ENCODE measurements around the gene WDR82. TPM values are rescaled to one million over a fixed set of nuclear protein-coding genes. Genes with fewer than 3 reads are reported as not detected.

WDR82 gene
- total RNA-seq, 3 donors from 2014 or later (not counting 1 experiment from before 2014, with no cell fraction given) = 108 to 131 (median 109) TPM

- H3K27ac ChIP-seq (ENCODE audit: low read length) = no peak overlapping the region
- no peak overlapping the region for H3K4me3 Mint-ChIP-seq
- H3K27me3 Mint-ChIP-seq (ENCODE audit: low read depth in 2 of 2) = no peaks in the 10 kb centered on the region
- H3K9me3 ChIP-seq (ENCODE audit: control insufficient read depth, insufficient read depth, low read length) = no peaks in the 10 kb centered on the region
- no peak for TF ChIP-seq CTCF (IDR thresholded peaks at IDR 0.05)
- intact Hi-C loops (cut with micrococcal nuclease) = no loop called here
- DNase-seq = no peak
- no peaks in the 10 kb centered on the region for H3K36me3 Mint-ChIP-seq
- H3K4me3 ChIP-seq (ENCODE audit: low read length) = no peak overlapping the region
- H3K27me3 ChIP-seq (ENCODE audit: control insufficient read depth, insufficient read depth, low read length) = no peaks in the 10 kb centered on the region
- no peak for ATAC-seq
- peaks cover 4 to 7% of the 10 kb centered on the region in 2 donors for H3K4me1 Mint-ChIP-seq
- H3K4me1 ChIP-seq (ENCODE audit: control insufficient read depth, insufficient read depth, low read length) = no peaks in the 10 kb centered on the region
- H3K36me3 ChIP-seq (ENCODE audit: control insufficient read depth, insufficient read depth, low read length) = no peaks in the 10 kb centered on the region
- H3K27ac Mint-ChIP-seq = no peak overlapping the region
- no peaks in the 10 kb centered on the region for H3K9me3 Mint-ChIP-seq
Measured at GRCh38 chr3:52325686-52326085, 47.2 kb upstream of the WDR82 start.

- Histone ChIP-seq H3K27ac (ENCODE audit: low read length) (no peak overlapping the region), H3K36me3 (ENCODE audit: control insufficient read depth, insufficient read depth, low read length) (no peaks in the 10 kb centered on the region), H3K4me1 (ENCODE audit: control insufficient read depth, insufficient read depth, low read length) (no peaks in the 10 kb centered on the region), H3K9me3 (ENCODE audit: control insufficient read depth, insufficient read depth, low read length) (no peaks in the 10 kb centered on the region), H3K4me3 (ENCODE audit: low read length) (no peak overlapping the region), H3K27me3 (ENCODE audit: control insufficient read depth, insufficient read depth, low read length) (no peaks in the 10 kb centered on the region)
- intact Hi-C loops (cut with micrococcal nuclease) = no loop called here
- Mint-ChIP-seq H3K4me3 (no peak overlapping the region), H3K27ac (no peak overlapping the region), H3K27me3 (ENCODE audit: low read depth in 2 of 2) (no peaks in the 10 kb centered on the region), H3K9me3 (no peaks in the 10 kb centered on the region), H3K4me1 (peaks cover 4 to 7% of the 10 kb centered on the region in 2 donors), H3K36me3 (no peaks in the 10 kb centered on the region)
- DNase-seq = no peak
- ATAC-seq = no peak
- TF ChIP-seq CTCF (IDR thresholded peaks at IDR 0.05) = no peak
- 97% methylated on average over 9 of the region's 9 CpGs for WGBS (ENCODE audit: insufficient coverage)
Measured at GRCh38 chr3:52324676-52325075, 46.2 kb upstream of the WDR82 start.

- TF ChIP-seq CTCF (IDR thresholded peaks at IDR 0.05) = no peak
- DNase-seq = no peak
- Mint-ChIP-seq H3K4me3 (no peak overlapping the region), H3K27ac (peak overlapping the region in 1 of 2 donors; percentile 6), H3K36me3 (no peaks in the 10 kb centered on the region), H3K27me3 (ENCODE audit: low read depth in 2 of 2) (no peaks in the 10 kb centered on the region), H3K4me1 (peaks cover 4 to 7% of the 10 kb centered on the region in 2 donors), H3K9me3 (no peaks in the 10 kb centered on the region)
- Histone ChIP-seq H3K36me3 (ENCODE audit: control insufficient read depth, insufficient read depth, low read length) (no peaks in the 10 kb centered on the region), H3K4me1 (ENCODE audit: control insufficient read depth, insufficient read depth, low read length) (no peaks in the 10 kb centered on the region), H3K27ac (ENCODE audit: low read length) (no peak overlapping the region), H3K27me3 (ENCODE audit: control insufficient read depth, insufficient read depth, low read length) (no peaks in the 10 kb centered on the region), H3K9me3 (ENCODE audit: control insufficient read depth, insufficient read depth, low read length) (no peaks in the 10 kb centered on the region), H3K4me3 (ENCODE audit: low read length) (no peak overlapping the region)
- intact Hi-C loops (cut with micrococcal nuclease) = no loop called here
- WGBS (ENCODE audit: insufficient coverage) = 88% methylated on average over 11 of the region's 11 CpGs
- ATAC-seq = no peak
Measured at GRCh38 chr3:52323526-52324295, 45.3 kb upstream of the WDR82 start.

- Histone ChIP-seq H3K9me3 (ENCODE audit: control insufficient read depth, insufficient read depth, low read length) (no peaks in the 10 kb centered on the region), H3K4me3 (ENCODE audit: low read length) (no peak overlapping the region), H3K4me1 (ENCODE audit: control insufficient read depth, insufficient read depth, low read length) (peaks cover 10% of the 10 kb centered on the region), H3K36me3 (ENCODE audit: control insufficient read depth, insufficient read depth, low read length) (no peaks in the 10 kb centered on the region), H3K27me3 (ENCODE audit: control insufficient read depth, insufficient read depth, low read length) (no peaks in the 10 kb centered on the region), H3K27ac (ENCODE audit: low read length) (no peak overlapping the region)
- no peak for ATAC-seq
- no peaks in the 10 kb centered on the region for H3K27me3 Mint-ChIP-seq (ENCODE audit: low read depth in 2 of 2)
- TF ChIP-seq CTCF (IDR thresholded peaks at IDR 0.05) = no peak
- H3K4me1 Mint-ChIP-seq = peaks cover 7 to 15% of the 10 kb centered on the region in 2 donors
- no peak for DNase-seq
- 88% methylated on average over 7 of the region's 7 CpGs for WGBS (ENCODE audit: insufficient coverage)
- intact Hi-C loops (cut with micrococcal nuclease) = no loop called here
- no peak overlapping the region for H3K4me3 Mint-ChIP-seq
- H3K36me3 Mint-ChIP-seq = no peaks in the 10 kb centered on the region
- no peaks in the 10 kb centered on the region for H3K9me3 Mint-ChIP-seq
- peak overlapping the region in 1 of 2 donors; percentile 6 for H3K27ac Mint-ChIP-seq
Measured at GRCh38 chr3:52322466-52322865, 44.0 kb upstream of the WDR82 start.

Data from natural killer cell (primary cell).